ENCODE results near the gene PCLO.
"Not testable (repeated sequence)": the region's sequence is repeated elsewhere in the genome, so short reads cannot be mapped to it uniquely, and the experiment has no call there.

PCLO gene

DNA sequence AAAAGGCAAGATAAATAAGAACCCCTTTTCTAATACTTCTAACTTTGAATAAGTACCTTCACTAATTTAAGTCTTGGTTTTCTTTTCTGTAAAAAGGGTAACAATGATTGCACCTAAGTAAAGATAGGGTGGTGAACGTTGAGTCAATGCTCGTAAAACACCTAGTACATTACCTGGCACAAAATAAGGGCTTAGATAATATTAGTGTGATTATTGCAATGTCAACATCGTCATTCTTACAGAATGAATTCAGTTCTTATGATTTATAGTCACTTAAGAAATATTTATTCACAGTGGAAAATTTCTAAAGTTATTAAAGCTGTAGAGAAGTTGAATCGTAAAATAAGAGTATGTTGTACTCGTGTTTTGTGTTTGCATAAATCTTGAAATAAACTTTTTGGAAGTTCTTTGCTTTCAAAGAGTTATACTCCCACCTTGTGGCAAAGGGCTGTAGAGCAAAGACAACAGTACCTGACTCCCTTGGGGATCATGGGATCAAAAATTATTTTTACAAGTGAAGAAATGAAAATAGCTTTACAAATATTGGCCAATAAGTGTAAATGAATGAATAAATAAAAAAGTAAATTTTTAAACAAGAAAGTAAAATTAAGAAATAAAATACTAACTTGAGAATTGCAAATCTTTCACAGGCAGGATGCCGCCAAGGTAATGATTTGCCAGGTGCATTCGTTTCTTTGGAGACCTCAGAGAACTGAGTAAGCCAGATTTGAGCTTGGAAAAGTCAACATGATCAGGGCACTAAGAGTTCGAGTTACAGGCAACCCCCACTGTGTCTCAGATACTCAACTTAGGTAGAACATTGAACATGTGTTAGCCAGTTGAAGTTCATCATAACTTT lies 433.3 kb downstream of the PCLO start:
- Mint-ChIP-seq H3K4me3 (no peak overlapping the region), H3K4me1 (no peaks in the 10 kb centered on the region), H3K27me3 (no peaks in the 10 kb centered on the region), H3K36me3 (no peaks in the 10 kb centered on the region), H3K9me3 (no peaks in the 10 kb centered on the region), H3K27ac (no peak overlapping the region)

DNA sequence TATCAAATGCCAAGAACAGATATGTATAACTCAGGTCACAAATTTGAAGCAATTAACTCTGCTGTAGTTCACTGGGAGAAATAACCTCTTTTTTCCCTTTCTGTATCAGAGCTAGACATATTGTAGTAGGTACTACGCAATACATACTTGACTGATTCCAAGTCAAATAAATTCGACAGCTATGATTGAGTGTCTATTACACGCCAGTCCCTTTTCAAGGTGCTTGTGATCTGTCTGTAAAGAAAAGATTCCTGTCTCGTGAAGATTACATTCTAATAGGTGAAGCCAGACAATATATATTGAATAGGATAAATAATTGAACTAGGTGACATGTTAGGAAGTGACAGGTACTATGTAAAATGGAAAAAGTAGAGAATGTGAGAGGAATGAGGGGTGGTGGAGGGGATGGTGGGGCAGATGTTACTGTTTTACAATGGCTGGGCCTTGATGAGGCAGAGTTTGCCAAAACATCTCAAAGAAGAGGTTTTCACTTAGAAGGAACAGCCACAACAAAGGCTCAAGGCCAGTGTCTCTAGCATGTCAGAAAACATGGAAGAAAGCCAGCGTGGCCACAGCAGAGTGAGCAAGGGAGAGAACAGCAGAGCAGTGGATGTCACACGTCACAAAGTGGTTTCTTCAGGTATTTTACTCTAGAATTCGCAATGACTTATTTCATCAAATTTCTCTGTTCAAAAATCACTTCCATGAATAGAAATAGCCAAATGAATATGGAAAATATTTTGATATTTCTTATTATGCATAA lies 436.5 kb downstream of the PCLO start:
- no peaks in the 10 kb centered on the region for H3K9me3 Mint-ChIP-seq
- no peak overlapping the region for H3K4me3 Mint-ChIP-seq
- H3K27me3 Mint-ChIP-seq: no peaks in the 10 kb centered on the region
- H3K4me1 Mint-ChIP-seq: no peaks in the 10 kb centered on the region
- no peaks in the 10 kb centered on the region for H3K36me3 Mint-ChIP-seq
- no peak overlapping the region for H3K27ac Mint-ChIP-seq

DNA sequence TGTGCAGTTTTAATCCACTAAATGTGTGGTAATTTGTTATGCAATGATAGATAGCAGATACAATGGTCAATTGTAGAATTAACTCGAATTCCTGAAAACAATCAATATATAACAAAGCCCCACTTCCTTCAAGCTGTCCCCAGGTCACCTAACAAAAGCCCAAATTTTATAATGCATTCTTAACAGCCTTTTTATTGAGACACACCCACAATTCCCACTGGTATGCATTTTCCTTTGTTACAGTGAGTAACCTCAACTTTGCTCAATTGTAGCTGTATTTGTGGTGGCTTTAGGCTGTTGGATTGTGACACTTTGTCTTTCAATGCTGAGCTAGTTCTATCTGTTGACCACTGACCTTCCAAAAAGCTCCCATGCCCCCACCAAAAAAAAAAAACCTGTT lies 439.3 kb downstream of the PCLO start:
- H3K4me3 Mint-ChIP-seq: no peak overlapping the region
- no peaks in the 10 kb centered on the region for H3K9me3 Mint-ChIP-seq
- H3K27me3 Mint-ChIP-seq: no peaks in the 10 kb centered on the region
- H3K36me3 Mint-ChIP-seq: no peaks in the 10 kb centered on the region
- H3K27ac Mint-ChIP-seq: no peak overlapping the region
- H3K4me1 Mint-ChIP-seq: no peaks in the 10 kb centered on the region

- H3K27me3 Mint-ChIP-seq: no peaks in the 10 kb centered on the region
- H3K36me3 Mint-ChIP-seq: no peaks in the 10 kb centered on the region
- no peaks in the 10 kb centered on the region for H3K4me1 Mint-ChIP-seq
- no peak overlapping the region for H3K4me3 Mint-ChIP-seq
- no peak overlapping the region for H3K27ac Mint-ChIP-seq
- H3K9me3 Mint-ChIP-seq: no peaks in the 10 kb centered on the region
Measured at GRCh38 chr7:82722946-82723345, 439.7 kb downstream of the PCLO start.

DNA sequence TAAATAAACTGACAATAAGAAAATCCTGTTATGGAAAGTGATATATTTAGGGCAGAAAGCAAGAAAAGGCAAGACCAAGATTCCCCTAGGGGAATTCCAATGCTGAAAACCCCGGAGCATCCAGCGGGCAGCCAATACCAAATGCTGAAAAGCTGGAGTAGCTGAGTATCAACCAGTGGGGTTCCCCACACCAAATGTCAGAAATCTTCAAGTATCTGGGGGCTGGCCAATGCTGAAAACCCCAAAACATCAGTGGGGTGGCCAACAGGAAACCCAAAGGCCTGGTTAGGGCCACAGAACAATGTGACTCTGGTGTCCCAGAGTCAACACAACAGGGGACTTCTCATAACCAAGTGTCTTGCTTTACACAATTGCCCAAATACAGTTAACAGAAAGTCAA lies 447.3 kb downstream of the PCLO start:
- Mint-ChIP-seq H3K27me3 (no peaks in the 10 kb centered on the region), H3K4me3 (no peak overlapping the region), H3K9me3 (no peaks in the 10 kb centered on the region), H3K4me1 (no peaks in the 10 kb centered on the region), H3K36me3 (no peaks in the 10 kb centered on the region), H3K27ac (no peak overlapping the region)

DNA sequence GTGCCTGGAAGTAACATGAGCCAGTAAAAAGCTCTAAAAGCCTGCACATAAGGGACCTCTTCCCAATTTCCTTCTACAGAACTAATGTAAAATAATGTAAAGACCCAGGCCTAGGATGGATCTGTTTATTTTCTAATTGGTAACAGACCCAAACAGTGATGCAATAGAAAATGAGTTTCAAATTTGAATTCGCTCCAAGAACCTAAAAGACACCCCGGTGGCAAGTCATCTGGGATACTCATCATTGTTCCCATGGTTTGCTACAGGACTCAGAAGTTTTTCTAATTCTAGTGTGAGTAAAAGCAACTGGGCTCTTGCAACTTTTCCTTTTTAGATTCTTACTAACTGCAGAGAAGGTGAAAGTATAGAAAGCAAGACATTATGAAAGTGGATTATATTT lies 447.8 kb downstream of the PCLO start:
- no peaks in the 10 kb centered on the region for H3K9me3 Mint-ChIP-seq
- no peaks in the 10 kb centered on the region for H3K36me3 Mint-ChIP-seq
- H3K27me3 Mint-ChIP-seq: no peaks in the 10 kb centered on the region
- no peak overlapping the region for H3K27ac Mint-ChIP-seq
- no peak overlapping the region for H3K4me3 Mint-ChIP-seq
- H3K4me1 Mint-ChIP-seq: no peaks in the 10 kb centered on the region

GRCh38 chr7:82713506-82713905 lies 449.2 kb downstream of the PCLO start:
- Mint-ChIP-seq H3K4me1 (no peaks in the 10 kb centered on the region), H3K4me3 (no peak overlapping the region), H3K27me3 (no peaks in the 10 kb centered on the region), H3K9me3 (no peaks in the 10 kb centered on the region), H3K27ac (no peak overlapping the region), H3K36me3 (no peaks in the 10 kb centered on the region)

DNA sequence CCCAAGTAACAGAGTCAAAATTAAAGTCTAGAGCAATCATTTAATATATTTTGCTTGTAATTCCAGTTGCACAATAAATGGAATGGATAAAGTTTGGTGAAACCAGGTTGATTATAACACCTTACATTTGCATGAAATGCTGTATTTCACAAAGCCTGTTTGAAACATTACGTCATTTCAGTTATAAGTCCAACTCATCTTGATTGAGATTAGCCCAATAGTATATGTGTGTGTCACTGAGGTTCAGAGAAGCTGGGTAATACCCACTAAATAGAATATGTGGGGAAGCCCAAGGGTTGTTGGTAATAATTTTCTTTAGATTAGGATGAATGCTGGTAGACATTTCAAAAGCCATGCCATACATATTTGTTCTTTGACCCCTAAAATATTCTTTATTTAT lies 456.3 kb downstream of the PCLO start:
- not testable (repeated sequence) for H3K4me3 Mint-ChIP-seq, H3K4me1 Mint-ChIP-seq, H3K27ac Mint-ChIP-seq, H3K9me3 Mint-ChIP-seq, H3K27me3 Mint-ChIP-seq, H3K36me3 Mint-ChIP-seq

DNA sequence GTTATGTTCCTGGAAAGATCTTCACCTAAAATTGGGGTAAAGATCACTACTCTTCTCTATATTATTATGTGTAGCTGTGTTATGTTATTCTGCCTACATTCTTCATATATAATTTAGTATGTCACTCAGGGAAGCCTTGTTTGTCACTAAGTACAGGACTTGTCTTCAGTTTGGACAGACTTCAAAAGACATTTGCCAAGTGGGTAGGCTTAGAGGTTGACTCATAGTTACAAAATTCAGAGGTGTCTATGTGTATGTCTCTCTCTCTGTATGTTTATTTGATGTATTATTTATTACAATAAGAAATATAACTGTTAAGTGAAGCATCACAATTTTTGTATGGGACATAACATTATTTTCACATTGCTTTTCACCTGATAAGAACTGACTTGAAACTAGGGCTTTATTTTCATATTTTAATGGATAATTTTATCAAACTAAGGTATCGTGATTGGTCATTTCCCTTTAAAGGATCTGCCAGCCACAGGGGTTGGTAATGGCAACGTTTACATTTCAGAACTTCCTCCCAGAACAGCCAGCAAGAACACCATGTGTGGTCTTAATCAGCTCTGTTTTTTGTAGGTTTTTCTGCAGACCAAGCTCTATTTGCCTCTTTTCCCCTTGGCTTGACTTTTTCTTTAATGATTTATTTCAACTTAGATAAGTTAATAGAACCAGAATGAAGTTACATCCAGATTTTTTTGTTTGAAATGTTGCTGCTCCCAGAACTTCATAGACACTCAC lies 457.0 kb downstream of the PCLO start:
- Mint-ChIP-seq H3K4me3 (no peak overlapping the region), H3K4me1 (no peaks in the 10 kb centered on the region), H3K36me3 (no peaks in the 10 kb centered on the region), H3K27me3 (no peaks in the 10 kb centered on the region), H3K27ac (no peak overlapping the region), H3K9me3 (no peaks in the 10 kb centered on the region)

DNA sequence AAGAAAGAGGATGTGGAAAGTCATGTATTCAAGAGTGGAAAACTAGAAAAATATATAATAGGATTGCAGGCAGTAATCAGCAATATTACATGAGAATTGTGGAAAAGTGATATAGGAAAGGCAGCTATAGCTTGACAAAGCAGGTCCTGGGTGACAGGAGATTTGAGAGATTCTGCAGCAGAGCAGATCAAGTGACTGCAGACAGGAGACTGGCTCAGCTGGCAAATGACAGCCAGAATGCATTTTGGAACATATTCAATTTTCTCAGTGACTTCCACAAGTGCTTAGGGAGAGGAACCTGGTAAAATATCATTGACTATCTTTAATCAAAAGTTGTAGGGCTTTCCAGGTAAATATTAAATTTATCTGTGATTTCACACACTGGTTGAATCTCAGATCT lies 458.6 kb downstream of the PCLO start:
- H3K27me3 Mint-ChIP-seq: no peaks in the 10 kb centered on the region
- H3K4me3 Mint-ChIP-seq: no peak overlapping the region
- no peaks in the 10 kb centered on the region for H3K36me3 Mint-ChIP-seq
- H3K4me1 Mint-ChIP-seq: no peaks in the 10 kb centered on the region
- H3K9me3 Mint-ChIP-seq: no peaks in the 10 kb centered on the region
- H3K27ac Mint-ChIP-seq: no peak overlapping the region

Measured in activated naive CD4-positive, alpha-beta T cell treated with anti-CD3 and anti-CD28 coated beads, Interleukin-2, amount 50 U/mL, for 24 hours (primary cell).